Measurements from ENCODE around the gene TTC39B.

TTC39B gene

DNA sequence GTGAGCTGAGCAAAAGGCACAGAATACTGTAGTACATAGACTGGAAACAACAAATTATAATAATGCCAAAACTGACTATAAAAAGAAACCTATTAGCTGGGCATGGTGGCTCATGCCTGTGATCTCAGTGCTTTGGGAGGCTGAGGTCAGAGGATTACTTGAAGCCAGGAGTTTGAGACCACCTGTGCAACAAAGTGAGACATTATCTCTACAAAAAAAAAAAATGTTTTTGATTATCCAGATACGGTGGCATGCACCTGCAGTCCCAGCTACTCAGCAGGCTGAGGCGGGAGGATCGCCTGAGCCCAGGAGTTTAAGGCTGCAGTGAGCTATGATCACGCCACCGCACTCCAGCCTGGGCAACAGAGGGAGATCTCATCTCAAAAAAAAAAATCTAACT, 175.9 kb downstream of the TTC39B start:
- H3K4me3 ChIP-seq (ENCODE audit: low read length), result no peak overlapping the region
- TF ChIP-seq, protein P1, sequence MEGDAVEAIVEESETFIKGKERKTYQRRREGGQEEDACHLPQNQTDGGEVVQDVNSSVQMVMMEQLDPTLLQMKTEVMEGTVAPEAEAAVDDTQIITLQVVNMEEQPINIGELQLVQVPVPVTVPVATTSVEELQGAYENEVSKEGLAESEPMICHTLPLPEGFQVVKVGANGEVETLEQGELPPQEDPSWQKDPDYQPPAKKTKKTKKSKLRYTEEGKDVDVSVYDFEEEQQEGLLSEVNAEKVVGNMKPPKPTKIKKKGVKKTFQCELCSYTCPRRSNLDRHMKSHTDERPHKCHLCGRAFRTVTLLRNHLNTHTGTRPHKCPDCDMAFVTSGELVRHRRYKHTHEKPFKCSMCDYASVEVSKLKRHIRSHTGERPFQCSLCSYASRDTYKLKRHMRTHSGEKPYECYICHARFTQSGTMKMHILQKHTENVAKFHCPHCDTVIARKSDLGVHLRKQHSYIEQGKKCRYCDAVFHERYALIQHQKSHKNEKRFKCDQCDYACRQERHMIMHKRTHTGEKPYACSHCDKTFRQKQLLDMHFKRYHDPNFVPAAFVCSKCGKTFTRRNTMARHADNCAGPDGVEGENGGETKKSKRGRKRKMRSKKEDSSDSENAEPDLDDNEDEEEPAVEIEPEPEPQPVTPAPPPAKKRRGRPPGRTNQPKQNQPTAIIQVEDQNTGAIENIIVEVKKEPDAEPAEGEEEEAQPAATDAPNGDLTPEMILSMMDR (conservative IDR thresholded peaks at IDR 0.05; ENCODE audit: low read depth, low read length), result no peak
- DNase-seq (ENCODE audit: low read depth), result no peak

DNA sequence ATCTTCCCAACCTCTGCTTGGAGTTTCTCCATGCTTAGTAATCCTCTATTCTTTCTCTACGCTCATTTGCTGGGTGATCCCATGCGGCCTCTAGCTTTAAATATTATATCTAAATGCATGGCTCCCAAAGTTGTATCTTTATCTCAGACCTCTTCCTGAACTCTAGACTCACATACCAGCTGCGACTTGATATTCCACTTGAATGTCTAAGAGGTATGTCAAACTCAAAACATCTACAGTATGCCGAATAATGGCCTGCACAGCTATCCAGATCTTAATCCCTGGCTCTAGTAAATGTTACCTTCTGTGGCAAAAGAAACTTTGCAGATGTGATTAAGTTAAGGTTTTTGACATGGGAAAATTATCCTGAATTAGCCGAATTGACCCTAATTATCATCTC, 179.2 kb downstream of the TTC39B start:
- no peak overlapping the region for H3K4me3 ChIP-seq (ENCODE audit: low read length)
- TF ChIP-seq, protein P1 (conservative IDR thresholded peaks at IDR 0.05; ENCODE audit: low read depth, low read length), result no peak
- DNase-seq (ENCODE audit: low read depth), result no peak

GRCh38 chr9:15121630-15122029, 185.4 kb downstream of the TTC39B start:
- TF ChIP-seq, protein P1 (conservative IDR thresholded peaks at IDR 0.05; ENCODE audit: low read depth, low read length), result no peak
- H3K4me3 ChIP-seq (ENCODE audit: low read length), result no peak overlapping the region
- DNase-seq (ENCODE audit: low read depth), result no peak

GRCh38 chr9:15116130-15116580, 190.9 kb downstream of the TTC39B start:
- no peak for DNase-seq (ENCODE audit: low read depth)
- TF ChIP-seq, protein P1 (conservative IDR thresholded peaks at IDR 0.05; ENCODE audit: low read depth, low read length), result no peak
- no peak overlapping the region for H3K4me3 ChIP-seq (ENCODE audit: low read length)

GRCh38 chr9:15115702-15116101, 191.3 kb downstream of the TTC39B start:
- no peak for DNase-seq (ENCODE audit: low read depth)
- no peak overlapping the region for H3K4me3 ChIP-seq (ENCODE audit: low read length)
- TF ChIP-seq, protein P1 (conservative IDR thresholded peaks at IDR 0.05; ENCODE audit: low read depth, low read length), result no peak

DNA sequence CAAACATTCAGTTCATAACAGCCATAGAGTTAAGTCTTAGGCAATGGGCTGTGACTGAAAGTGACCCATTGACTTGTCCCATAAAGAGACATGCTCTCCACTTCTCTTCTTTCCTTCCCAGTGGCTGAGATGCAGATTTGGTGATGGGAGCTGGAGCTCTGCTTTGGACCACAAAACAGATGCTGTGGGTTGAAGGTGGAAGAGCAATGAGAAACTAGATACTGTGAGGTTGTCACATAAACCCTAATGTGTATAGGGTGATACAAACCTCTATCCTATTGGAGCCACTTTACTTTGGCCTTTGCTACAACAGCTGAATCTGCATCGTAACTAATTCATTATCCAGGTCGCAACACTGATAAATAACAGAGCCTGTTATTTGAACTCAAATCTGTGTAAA, 192.0 kb downstream of the TTC39B start:
- no peak overlapping the region for H3K4me3 ChIP-seq (ENCODE audit: low read length)
- TF ChIP-seq, protein P1 (conservative IDR thresholded peaks at IDR 0.05; ENCODE audit: low read depth, low read length), result no peak

More for the DNA sequence above, 192.0 kb downstream of the TTC39B start:
- no peak for DNase-seq (ENCODE audit: low read depth)
